GM23248 (cell line): ENCODE data around the gene PCED1B.

Experiments used
- EZH2 ChIP-seq: fragments of 200-600 bp; sonication (generic); IDR thresholded peaks from 2 replicates; pipeline ENCODE4 v1.6.1; 2018; ENCODE audit warnings: antibody characterized with exemption, mild to moderate bottlenecking; ENCODE audit not compliant: insufficient read depth, poor library complexity, severe bottlenecking
- EZH2phosphoT487 ChIP-seq: fragments of 200-600 bp; sonication (generic); IDR thresholded peaks from 2 replicates; pipeline ENCODE4 v1.6.1; 2018; ENCODE audit warnings: antibody characterized with exemption, moderate library complexity, mild to moderate bottlenecking, low read depth; ENCODE audit not compliant: insufficient read depth

- no peak for TF ChIP-seq EZH2phosphoT487
- no peak for TF ChIP-seq EZH2
Measured at GRCh38 chr12:47097276-47097896, 18.0 kb downstream of the PCED1B start.
